Sciatic nerve (tissue), 2 donors: ENCODE data around the gene SLC25A4. TPM values are rescaled to one million over a fixed set of nuclear protein-coding genes. Genes with fewer than 3 reads are reported as not detected.
A peak's percentile ranks its signal among the peaks of the same experiment; 100 is the strongest.
"Not testable (repeated sequence)": the region's sequence is repeated elsewhere in the genome, so short reads cannot be mapped to it uniquely, and the experiment has no call there.

Experiments
- ATAC-seq: fragments of 200-7000 bp; cut with Tn5 transposase; one replicate; pipeline ENCODE4 v1.9.1; 2020; ENCODE audit warnings: mild to moderate bottlenecking, moderate library complexity
- DNase-seq: peaks from one replicate; pipeline ENCODE4 v3.0.0-alpha.2; 2020; ENCODE audit warnings: low spot score
- intact Hi-C: fragments of 100-400 bp; cut with DNase I; formaldehyde crosslinking; loops from one replicate; pipeline ENCODE4 v1.14.2; 2022
- total RNA-seq: library from RNA; stranded (reverse); fragmentation: NEBNext Ultra II Directional; extraction: Animal tissue kit (Norgen Biotek cat#: 25700); gene quantifications from one replicate; pipeline ENCODE4 v1.2.1, GENCODE V29; 2021
- donor health status: DM: no; HTN: no; CAD: no.
- donor health status: DM: no; HTN: no; CAD: no.

Gene SLC25A4
- total RNA-seq, 1 donor from 2014 or later = 22.7 TPM

DNA sequence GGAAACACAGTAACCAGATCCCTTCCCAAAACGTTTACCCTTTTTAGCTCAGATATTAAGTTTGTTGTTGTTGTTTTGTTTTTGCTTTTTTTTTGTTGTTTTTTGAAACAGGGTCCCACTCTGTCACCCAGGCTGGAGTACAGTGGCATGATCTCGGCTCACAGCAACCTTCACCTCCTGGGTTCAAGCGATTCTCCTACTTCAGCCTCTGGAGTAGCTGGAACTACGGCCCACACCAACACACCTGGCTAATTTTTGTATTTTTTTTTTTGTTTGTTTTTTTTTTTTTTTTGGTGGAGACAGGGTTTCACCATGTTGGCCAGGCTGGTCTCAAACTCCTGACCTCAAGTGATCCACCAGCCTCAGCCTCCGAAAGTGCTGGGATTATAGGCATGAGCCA lies 23.6 kb upstream of the SLC25A4 start:
- DNase-seq, ATAC-seq, intact Hi-C loops: not testable (repeated sequence)

DNA sequence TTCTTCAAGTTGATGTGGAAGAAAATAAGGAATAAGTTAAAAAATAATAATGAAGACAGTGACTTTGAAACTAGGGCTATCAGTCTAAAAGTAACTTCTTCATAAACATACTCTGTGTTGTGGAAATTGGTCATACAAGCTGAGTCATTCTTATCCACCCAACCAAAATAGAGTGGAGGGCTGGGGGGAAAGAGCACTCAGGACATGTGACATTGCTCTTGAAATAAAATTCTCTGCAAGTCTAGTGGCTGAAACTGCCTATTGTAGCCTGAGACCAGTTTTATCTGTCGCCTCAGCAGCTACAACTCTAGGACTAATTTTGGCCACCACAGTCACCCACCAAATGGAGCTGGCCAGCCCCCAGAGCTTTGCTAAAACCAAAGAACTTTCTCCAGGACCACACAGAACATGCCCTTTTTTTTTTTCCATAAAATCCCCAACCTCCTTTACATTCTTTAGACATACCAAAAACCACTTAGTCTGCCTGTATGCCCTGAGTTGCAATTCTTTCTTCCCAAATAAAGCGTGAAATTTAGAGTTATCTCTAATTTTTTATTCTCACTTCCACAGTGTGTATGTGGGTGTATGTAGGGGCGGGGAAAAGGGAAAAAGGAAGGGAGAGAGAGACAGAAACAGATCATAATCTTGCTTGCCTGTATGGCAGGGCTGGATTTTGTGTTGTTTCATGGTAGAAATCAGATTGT lies 23.0 kb upstream of the SLC25A4 start:
- intact Hi-C loops = no loop called here
- ATAC-seq = no peak
- no peak for DNase-seq

- DNase-seq (no peak), ATAC-seq (no peak)
- intact Hi-C loops = no loop called here
These were observed 22.5 kb upstream of the SLC25A4 start for GRCh38 chr4:185120631-185120946.

DNA sequence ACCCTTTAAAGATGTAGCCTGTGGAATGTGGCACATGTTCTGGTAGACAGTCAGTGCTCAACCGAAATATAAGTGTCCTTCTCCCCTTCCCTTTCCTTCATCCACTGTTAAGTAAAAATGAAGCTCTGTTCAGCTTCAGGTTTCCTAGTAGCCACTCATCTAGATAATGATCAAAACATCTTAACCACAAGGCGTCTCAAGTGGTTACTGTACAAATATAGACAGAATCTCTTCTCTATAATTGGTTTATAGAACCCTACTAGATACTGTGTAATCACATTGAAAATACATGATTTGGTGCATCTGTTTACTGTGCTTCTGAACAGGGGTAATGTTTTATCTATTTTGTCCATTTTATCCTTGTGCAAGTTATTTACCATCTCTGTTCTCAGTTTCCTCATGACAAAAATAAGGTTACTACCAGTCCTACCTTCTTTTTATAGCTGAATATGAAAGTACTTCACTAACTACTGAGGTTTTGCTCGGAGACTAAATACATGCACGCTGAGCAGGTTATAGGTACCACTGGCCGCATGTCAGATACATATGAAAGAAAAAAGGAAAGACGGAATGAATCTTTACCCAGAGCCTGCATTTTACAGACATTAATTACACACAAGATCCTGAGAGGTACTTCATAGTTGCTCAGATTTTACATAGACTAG lies 20.3 kb upstream of the SLC25A4 start:
- DNase-seq (no peak), ATAC-seq (no peak)
- intact Hi-C loops = no loop called here

GRCh38 chr4:185124006-185124405 lies 19.1 kb upstream of the SLC25A4 start:
- no peak for DNase-seq
- intact Hi-C loops = no loop called here
- ATAC-seq = no peak

GRCh38 chr4:185127021-185127925 lies 15.8 kb upstream of the SLC25A4 start:
- intact Hi-C loops = no loop called here
- ATAC-seq (peak; percentile 67), DNase-seq (no peak)

DNA sequence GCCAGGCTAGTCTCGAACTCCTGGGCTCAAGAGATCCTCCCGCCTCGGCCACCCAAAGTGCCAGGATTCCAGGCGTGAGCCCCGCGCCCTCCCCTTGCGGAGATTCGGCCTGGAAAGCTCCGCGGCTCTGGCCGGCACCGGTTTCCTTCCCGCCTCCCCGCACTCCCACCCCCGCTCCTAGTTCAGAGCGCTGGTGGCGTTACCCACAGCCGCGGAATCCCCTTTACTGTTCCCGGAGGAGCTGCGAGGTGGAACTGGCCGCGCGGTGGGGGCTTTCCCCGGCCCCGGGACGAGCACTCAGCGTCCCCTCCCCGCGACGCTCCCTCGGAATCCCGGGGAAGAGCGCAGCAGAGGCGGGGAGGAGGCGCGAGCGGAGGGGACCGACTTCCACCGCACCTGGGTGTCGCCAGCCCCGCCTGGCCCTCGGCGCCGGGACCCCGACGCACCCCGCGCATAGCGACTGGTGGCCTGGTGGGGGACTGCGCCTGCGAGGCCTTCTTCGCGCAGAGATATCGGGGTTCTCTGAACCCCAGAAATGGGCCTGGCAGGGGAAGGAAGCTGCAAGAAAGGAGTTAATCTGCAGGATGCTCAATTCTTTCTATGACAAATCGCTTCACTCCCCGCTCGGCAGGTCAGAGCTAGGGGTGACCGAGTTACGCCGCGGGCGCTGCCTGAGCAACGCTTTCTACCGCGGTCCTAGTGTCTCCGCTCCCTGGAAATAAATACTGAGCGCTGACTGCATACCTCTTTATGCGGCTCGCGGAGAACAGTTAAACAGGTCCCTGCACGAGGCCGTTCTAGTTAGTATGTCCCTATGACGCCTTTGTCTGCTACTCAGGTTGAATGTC lies 14.6 kb upstream of the SLC25A4 start:
- no peak for DNase-seq
- intact Hi-C loops = no loop called here

GRCh38 chr4:185134307-185134869 lies 8.7 kb upstream of the SLC25A4 start:
- ATAC-seq (peak; percentile 76), DNase-seq (no peak)
- intact Hi-C loops = no loop called here

More for the DNA sequence above, 14.6 kb upstream of the SLC25A4 start:
- peak; percentile 64 for ATAC-seq

DNA sequence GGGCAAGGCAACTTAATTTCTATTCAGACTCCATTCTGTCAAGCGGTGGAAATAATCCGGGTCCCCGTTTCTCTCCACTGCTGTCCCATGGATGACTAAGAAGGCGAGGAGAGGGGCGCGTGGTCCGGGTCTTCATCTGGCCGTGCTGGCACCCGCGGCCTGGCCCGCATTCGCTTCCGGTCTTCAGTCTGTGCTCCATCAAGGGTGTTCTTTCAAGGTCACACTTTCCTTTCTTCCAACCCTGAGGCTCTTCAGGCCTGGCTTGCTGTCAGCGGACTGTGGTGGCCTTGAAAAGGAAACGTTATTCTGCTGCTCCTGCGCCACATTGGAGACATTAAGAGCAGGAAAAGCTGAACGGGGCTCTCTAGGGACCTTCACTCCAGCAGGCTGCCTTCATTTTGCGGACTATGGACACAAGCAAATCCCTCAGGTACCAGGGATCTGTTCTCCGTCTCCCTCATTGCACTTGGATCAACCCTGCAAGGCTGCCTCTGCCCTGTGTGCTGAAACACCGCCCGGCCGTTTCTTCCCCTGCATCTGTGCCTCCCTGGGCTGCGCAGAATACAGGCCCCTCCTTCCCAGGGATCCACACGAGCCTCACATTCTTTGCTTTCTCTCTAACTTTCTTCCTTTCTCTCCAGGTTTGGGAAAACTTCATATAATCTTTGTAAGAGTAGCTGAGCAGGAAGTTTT lies 5.7 kb upstream of the SLC25A4 start:
- DNase-seq = no peak
- ATAC-seq = no peak
- intact Hi-C loops = no loop called here

- intact Hi-C loops = no loop called here
- DNase-seq (no peak), ATAC-seq (no peak)
These were observed 4.9 kb upstream of the SLC25A4 start for GRCh38 chr4:185138161-185138560.

DNA sequence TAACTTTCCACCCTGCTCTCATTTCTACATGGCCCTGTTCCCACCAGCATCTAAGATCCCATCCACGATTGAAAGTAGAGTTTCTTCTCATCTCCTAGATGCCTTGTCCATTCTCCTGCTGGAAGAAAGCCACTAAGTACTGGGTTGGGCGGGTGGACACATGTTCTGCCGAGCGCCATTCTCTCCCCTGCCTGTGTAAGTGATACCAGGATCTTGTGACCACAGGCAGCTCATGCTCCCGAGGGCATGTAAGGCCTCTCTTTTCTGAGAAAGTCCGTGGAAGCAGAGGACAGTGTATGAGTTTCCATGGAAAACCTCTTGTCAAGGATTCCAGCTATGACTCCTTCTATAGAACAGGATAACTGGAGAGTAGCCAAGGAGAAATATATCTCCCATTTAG lies 3.3 kb upstream of the SLC25A4 start:
- DNase-seq (no peak), ATAC-seq (no peak)
- intact Hi-C loops = no loop called here

DNA sequence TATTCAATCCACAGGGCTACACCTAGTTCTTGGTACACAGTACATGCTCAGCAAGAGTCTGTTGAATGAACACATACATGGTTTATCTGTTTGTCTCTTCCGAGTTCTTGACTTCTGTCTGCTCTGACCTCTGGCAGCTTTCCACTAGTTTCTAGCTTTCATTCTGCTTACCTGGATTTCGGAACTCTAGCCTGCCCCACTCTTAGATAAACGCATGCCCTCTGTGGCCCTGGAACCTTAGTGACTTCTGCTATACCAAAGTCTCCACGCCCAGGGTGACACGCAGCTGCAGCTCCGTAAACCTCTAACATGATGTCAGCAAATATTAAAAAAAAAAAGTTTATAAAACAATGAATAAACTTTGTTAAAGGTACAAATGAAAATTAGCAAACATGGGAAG lies 1.3 kb upstream of the SLC25A4 start:
- ATAC-seq = no peak
- intact Hi-C loops = no loop called here

DNA sequence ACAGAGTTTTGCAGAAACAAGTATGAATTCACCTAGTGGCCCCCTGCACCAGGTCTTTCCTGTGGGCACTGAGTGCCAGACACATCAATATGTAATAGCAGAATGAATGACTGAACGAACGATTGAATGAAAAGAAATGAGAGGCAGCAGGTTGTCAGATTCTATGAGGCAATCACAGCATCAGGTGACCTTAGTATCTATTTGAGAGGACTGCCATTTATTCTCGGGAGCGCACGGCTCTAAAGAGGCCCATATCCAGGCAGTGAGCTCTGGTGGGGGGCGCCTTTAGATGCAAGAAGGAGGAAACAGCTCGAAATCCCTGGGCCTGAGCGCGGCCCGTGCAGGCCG lies 528 bp upstream of the SLC25A4 start:
- peak; percentile 48 for ATAC-seq
- intact Hi-C loops = no loop called here
- no peak for DNase-seq

More for the DNA sequence above, 1.3 kb upstream of the SLC25A4 start:
- DNase-seq = no peak

DNA sequence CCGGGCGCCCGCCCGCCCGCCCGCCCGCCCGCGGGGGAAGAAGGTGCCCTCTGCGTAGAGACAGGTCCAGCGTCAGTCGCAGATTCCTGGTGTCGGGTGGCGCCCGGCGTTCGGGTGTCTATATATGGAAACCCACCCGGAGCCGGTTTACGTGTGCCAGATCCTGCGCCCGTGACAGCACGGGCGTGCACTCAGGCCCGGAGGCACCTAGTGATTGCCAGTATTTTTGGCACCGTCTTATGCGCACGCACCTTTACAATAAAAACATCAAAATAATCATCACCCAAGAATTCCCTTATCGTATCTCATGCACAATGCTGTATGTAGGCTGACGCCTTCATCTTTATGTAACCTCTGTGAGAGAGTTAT lies 519 bp downstream of the SLC25A4 start:
- intact Hi-C loops = no loop called here
- DNase-seq (no peak), ATAC-seq (peak; percentile 27)

DNA sequence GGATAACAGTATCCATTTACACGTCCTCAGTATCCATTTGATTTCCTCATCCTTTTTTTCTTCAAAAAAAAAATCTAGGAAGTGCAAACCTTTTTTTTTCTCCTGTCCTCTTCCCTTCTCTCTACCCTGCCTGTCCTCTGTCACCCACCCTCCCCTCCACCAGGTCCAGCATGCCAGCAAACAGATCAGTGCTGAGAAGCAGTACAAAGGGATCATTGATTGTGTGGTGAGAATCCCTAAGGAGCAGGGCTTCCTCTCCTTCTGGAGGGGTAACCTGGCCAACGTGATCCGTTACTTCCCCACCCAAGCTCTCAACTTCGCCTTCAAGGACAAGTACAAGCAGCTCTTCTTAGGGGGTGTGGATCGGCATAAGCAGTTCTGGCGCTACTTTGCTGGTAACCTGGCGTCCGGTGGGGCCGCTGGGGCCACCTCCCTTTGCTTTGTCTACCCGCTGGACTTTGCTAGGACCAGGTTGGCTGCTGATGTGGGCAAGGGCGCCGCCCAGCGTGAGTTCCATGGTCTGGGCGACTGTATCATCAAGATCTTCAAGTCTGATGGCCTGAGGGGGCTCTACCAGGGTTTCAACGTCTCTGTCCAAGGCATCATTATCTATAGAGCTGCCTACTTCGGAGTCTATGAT lies 1.7 kb downstream of the SLC25A4 start:
- no peak for DNase-seq
- intact Hi-C loops = no loop called here
- ATAC-seq = no peak

GRCh38 chr4:185145572-185145971 lies 2.5 kb downstream of the SLC25A4 start:
- ATAC-seq = no peak
- no peak for DNase-seq
- intact Hi-C loops = no loop called here

DNA sequence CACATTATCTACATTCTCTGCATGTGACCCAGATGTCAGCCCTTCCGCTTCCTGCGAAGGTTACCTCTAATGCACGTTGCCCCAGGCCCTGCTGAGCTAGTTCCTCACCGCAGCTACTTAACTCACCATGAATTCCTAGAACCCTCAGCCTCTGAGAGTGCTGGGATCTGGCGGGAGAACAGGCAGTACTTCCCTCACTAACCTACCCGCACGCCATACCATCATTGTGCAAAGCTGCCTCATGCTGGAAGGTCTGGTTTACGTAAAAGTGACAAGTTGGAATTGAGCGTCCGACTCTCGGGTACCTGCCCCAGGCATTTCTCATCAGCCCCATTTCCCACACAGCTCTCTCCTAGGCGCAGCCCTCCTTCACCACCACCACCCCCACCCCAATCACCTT lies 6.3 kb downstream of the SLC25A4 start:
- no peak for DNase-seq
- ATAC-seq = no peak
- intact Hi-C loops = no loop called here

- no peak for DNase-seq
- intact Hi-C loops = no loop called here
- no peak for ATAC-seq
These were observed 8.2 kb downstream of the SLC25A4 start for GRCh38 chr4:185151296-185151695.
